Testis (tissue), 3 donors: ENCODE results near the gene ULBP2. TPM values are rescaled to one million over a fixed set of nuclear protein-coding genes. Genes with fewer than 3 reads are reported as not detected.
"Not testable (repeated sequence)": the region's sequence is repeated elsewhere in the genome, so short reads cannot be mapped to it uniquely, and the experiment has no call there.

Source experiments
- DNase-seq: peaks from one replicate; pipeline ENCODE4 v3.0.0-alpha.2; 2019
- H3K27ac ChIP-seq, 2 donors: fragments of 200-600 bp; sonication (generic); one replicate each; pipeline ENCODE4 v1.5.1; 2019
- H3K27me3 ChIP-seq: fragments of 200-600 bp; sonication (generic); one replicate; pipeline ENCODE4 v1.5.1; 2019
- H3K36me3 ChIP-seq: fragments of 200-600 bp; sonication (generic); one replicate; pipeline ENCODE4 v1.5.1; 2017; ENCODE audit warnings: low read depth; ENCODE audit errors: missing control alignments
- H3K4me1 ChIP-seq: fragments of 200-600 bp; sonication (generic); one replicate; pipeline ENCODE4 v1.5.1; 2019
- H3K4me3 ChIP-seq, 2 donors: fragments of 200-600 bp; sonication (generic); one replicate each; pipeline ENCODE4 v1.5.1; 2017 to 2019
- H3K9me3 ChIP-seq: fragments of 200-600 bp; sonication (generic); one replicate; pipeline ENCODE4 v1.5.1; 2017
- CTCF ChIP-seq, 3 experiments: fragments of 450-650 bp in 2 of 3; fragments of 200-600 bp in 1 of 3; sonication (generic) in 1 of 3; IDR thresholded peaks; one replicate each; pipeline ENCODE4 v1.5.1; 2016 to 2019; ENCODE audit warnings: antibody characterized with exemption in 3 of 3, mild to moderate bottlenecking in 2 of 3, moderate library complexity in 1 of 3
- POLR2A ChIP-seq: fragments of 450-650 bp; IDR thresholded peaks from one replicate; pipeline ENCODE4 v1.6.1; 2017; ENCODE audit warnings: antibody characterized with exemption, mild to moderate bottlenecking, moderate library complexity
- WGBS, 2 donors: methylation state at CpG; one replicate each; pipeline ENCODE4 v1.1.5; 2018; 5-methylcytosine and 5-hydroxymethylcytosine counted together
- intact Hi-C: fragments of 100-400 bp; cut with DNase I; formaldehyde crosslinking; loops from one replicate; pipeline ENCODE4 v1.15.1; 2023; ENCODE audit warnings: low total_unique reads
- polyA plus RNA-seq: library from polyadenylated mRNA; stranded (reverse); fragments of 350-450 nt; fragmentation: Illumina TruSeq; extraction: RNeasy Lipid Tissue Mini Kit (QIAGEN cat#74804); gene quantifications from one replicate; pipeline ENCODE4 v1.2.3, GENCODE V29; 2014; ENCODE audit warnings: low read depth, low replicate concordance; ENCODE audit not compliant: insufficient read depth
- total RNA-seq, 2 donors: library from RNA; depleted of rRNA; stranded (reverse); fragments of >200 nt; gene quantifications; one replicate each; pipeline ENCODE4 v1.2.3, GENCODE V29; 2016

The ULBP2 gene
- total and polyA plus RNA-seq, 3 donors from 2014 or later = 1.5 to 2.0 (median 1.9) TPM

GRCh38 chr6:149909701-149910470 lies 31.9 kb upstream of the ULBP2 start:
- H3K27ac ChIP-seq = no peak overlapping the region
- WGBS, 2 donors = 89 to 92% methylated on average over 8 to 9 of the region's 9 CpGs
- DNase-seq = no peak
- no peak overlapping the region for H3K4me3 ChIP-seq
- TF ChIP-seq POLR2A = no peak
- no peak for TF ChIP-seq CTCF (IDR thresholded peaks at IDR 0.05)
- no peaks in the 10 kb centered on the region for H3K27me3 ChIP-seq
- no peaks in the 10 kb centered on the region for H3K9me3 ChIP-seq
- no peaks in the 10 kb centered on the region for H3K36me3 ChIP-seq
- intact Hi-C loops = no loop called here
- no peaks in the 10 kb centered on the region for H3K4me1 ChIP-seq

GRCh38 chr6:149910721-149911151 lies 31.1 kb upstream of the ULBP2 start:
- intact Hi-C loops = no loop called here
- DNase-seq = no peak
- WGBS, 2 donors = 84 to 90% methylated on average over 22 to 23 of the region's 23 CpGs
- Histone ChIP-seq H3K36me3 (no peaks in the 10 kb centered on the region), H3K27me3 (no peaks in the 10 kb centered on the region), H3K9me3 (no peaks in the 10 kb centered on the region), H3K4me3 (no peak overlapping the region), H3K4me1 (no peaks in the 10 kb centered on the region), H3K27ac (no peak overlapping the region)
- TF ChIP-seq POLR2A = no peak
- no peak for TF ChIP-seq CTCF (IDR thresholded peaks at IDR 0.05)

GRCh38 chr6:149912680-149913079 lies 29.1 kb upstream of the ULBP2 start:
- H3K9me3 ChIP-seq, H3K27ac ChIP-seq, H3K4me3 ChIP-seq, intact Hi-C loops, H3K27me3 ChIP-seq, H3K36me3 ChIP-seq, DNase-seq, H3K4me1 ChIP-seq: not testable (repeated sequence)
- 77 to 84% methylated on average over 2 to 3 of the region's 3 CpGs for WGBS, 2 donors

- WGBS, 2 donors = 71 to 79% methylated on average over 2 of the region's 2 CpGs
- no peaks in the 10 kb centered on the region for H3K36me3 ChIP-seq
- TF ChIP-seq CTCF (IDR thresholded peaks at IDR 0.05) = no peak
- no peak for TF ChIP-seq POLR2A
- no peaks in the 10 kb centered on the region for H3K4me1 ChIP-seq
- no peaks in the 10 kb centered on the region for H3K9me3 ChIP-seq
- intact Hi-C loops = no loop called here
- no peak overlapping the region for H3K27ac ChIP-seq
- H3K4me3 ChIP-seq = no peak overlapping the region
- no peak for DNase-seq
- H3K27me3 ChIP-seq = no peaks in the 10 kb centered on the region
Observed at GRCh38 chr6:149913085-149913484, 28.7 kb upstream of the ULBP2 start.

DNA sequence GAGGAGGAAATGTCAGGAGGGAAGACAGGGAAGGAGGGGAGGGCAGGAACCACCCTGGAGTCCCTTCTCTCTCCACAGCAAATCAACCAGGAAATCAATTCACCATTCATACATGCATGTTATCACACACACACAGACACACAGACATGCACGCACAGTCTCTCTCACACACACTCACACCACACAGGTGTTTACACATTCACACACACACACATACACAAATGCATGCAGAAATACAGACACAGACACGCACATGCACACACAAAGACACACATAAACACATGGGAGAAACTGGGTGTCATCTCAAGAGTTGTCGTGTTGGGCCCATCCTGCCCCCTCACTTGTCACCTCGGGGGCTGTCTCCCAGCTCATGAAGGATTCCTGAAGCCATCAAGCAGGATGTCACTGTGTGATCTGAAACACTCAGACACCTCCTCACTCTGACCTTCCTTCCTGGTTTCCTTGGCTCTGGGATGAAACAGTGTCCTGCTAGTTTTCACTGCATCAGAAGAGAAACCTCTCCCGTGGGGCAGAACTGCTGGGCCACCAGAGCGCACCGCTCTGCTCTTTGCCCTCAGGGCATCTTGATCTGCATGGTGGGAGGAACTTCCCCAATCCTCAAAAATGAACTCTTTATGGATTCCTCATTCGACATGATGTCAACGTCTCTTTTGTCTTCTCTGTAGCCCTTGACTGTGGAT lies 28.1 kb upstream of the ULBP2 start:
- TF ChIP-seq POLR2A = no peak
- TF ChIP-seq CTCF (IDR thresholded peaks at IDR 0.05) = no peak

More for the DNA sequence above, 28.1 kb upstream of the ULBP2 start:
- H3K36me3 ChIP-seq = no peaks in the 10 kb centered on the region
- H3K27ac ChIP-seq = no peak overlapping the region
- DNase-seq = no peak
- no peak overlapping the region for H3K4me3 ChIP-seq
- intact Hi-C loops = no loop called here
- 83 to 85% methylated on average over 8 to 9 of the region's 9 CpGs for WGBS, 2 donors
- H3K4me1 ChIP-seq = no peaks in the 10 kb centered on the region
- H3K27me3 ChIP-seq = no peaks in the 10 kb centered on the region
- no peaks in the 10 kb centered on the region for H3K9me3 ChIP-seq
